HEK293T (cell line): ENCODE data around the gene TKTL2.

Source experiments
- CTCF ChIA-PET: fragments of 350-600 bp; formaldehyde crosslinking; extraction: SDS; loops from one replicate; lab custom pipeline; 2021; ENCODE audit warnings: antibody characterized with exemption, inconsistent platforms; lab: Yijun Ruan, JAX
- POLR2A ChIA-PET: fragments of 350-600 bp; formaldehyde crosslinking; extraction: SDS; loops from one replicate; lab custom pipeline; 2020; ENCODE audit warnings: antibody characterized with exemption, inconsistent platforms; lab: Yijun Ruan, JAX
- DNase-seq: peaks from one replicate; pipeline ENCODE4 v3.0.0; 2012; ENCODE audit warnings: mixed read lengths; ENCODE audit errors: extremely low spot score
- ARNT ChIP-seq: fragments of 450-650 bp; IDR thresholded peaks from 2 replicates; pipeline ENCODE4 v1.6.1; 2017; ENCODE audit warnings: mild to moderate bottlenecking
- BHLHE40 ChIP-seq: fragments of 450-650 bp; IDR thresholded peaks from 2 replicates; pipeline ENCODE4 v1.6.1; 2016; ENCODE audit warnings: mild to moderate bottlenecking, moderate library complexity, borderline replicate concordance
- CTBP1 ChIP-seq: fragments of 450-650 bp; IDR thresholded peaks from 2 replicates; pipeline ENCODE4 v1.6.1; 2016; ENCODE audit warnings: borderline replicate concordance
- ELF4 ChIP-seq: fragments of 450-650 bp; IDR thresholded peaks from 2 replicates; pipeline ENCODE4 v1.6.1; 2017; ENCODE audit warnings: antibody characterized with exemption
- FOXA1 ChIP-seq: fragments of 450-650 bp; IDR thresholded peaks from 2 replicates; pipeline ENCODE4 v1.6.1; 2016; ENCODE audit warnings: mild to moderate bottlenecking
- FOXK2 ChIP-seq: fragments of 450-650 bp; IDR thresholded peaks from 2 replicates; pipeline ENCODE4 v1.6.1; 2016; ENCODE audit warnings: mild to moderate bottlenecking
- FOXM1 ChIP-seq: fragments of 450-650 bp; IDR thresholded peaks from 2 replicates; pipeline ENCODE4 v1.6.1; 2017; ENCODE audit warnings: mild to moderate bottlenecking, borderline replicate concordance
- HDGF ChIP-seq: fragments of 450-650 bp; IDR thresholded peaks from 2 replicates; pipeline ENCODE4 v1.6.1; 2017; ENCODE audit warnings: antibody characterized with exemption, borderline replicate concordance
- L3MBTL2 ChIP-seq: fragments of 450-650 bp; conservative IDR thresholded peaks from 2 replicates; pipeline ENCODE4 v1.6.1; 2016; ENCODE audit warnings: mild to moderate bottlenecking
- LEF1 ChIP-seq: fragments of 450-650 bp; IDR thresholded peaks from 2 replicates; pipeline ENCODE4 v1.6.1; 2017; ENCODE audit warnings: mild to moderate bottlenecking, borderline replicate concordance
- NFRKB ChIP-seq: fragments of 450-650 bp; IDR thresholded peaks from 2 replicates; pipeline ENCODE4 v1.6.1; 2016; ENCODE audit warnings: mild to moderate bottlenecking, moderate library complexity
- PKNOX1 ChIP-seq: fragments of 450-650 bp; IDR thresholded peaks from 2 replicates; pipeline ENCODE4 v1.6.1; 2016
- SP1 ChIP-seq: fragments of 450-650 bp; IDR thresholded peaks from 2 replicates; pipeline ENCODE4 v1.6.1; 2017
- SUZ12 ChIP-seq: fragments of 450-650 bp; IDR thresholded peaks from 2 replicates; pipeline ENCODE4 v1.6.1; 2016; ENCODE audit warnings: mild to moderate bottlenecking
- TARDBP ChIP-seq: fragments of 450-650 bp; IDR thresholded peaks from 2 replicates; pipeline ENCODE4 v1.6.1; 2016
- ZNF384 ChIP-seq: fragments of 450-650 bp; IDR thresholded peaks from 2 replicates; pipeline ENCODE4 v1.6.1; 2016

The TKTL2 gene

DNA sequence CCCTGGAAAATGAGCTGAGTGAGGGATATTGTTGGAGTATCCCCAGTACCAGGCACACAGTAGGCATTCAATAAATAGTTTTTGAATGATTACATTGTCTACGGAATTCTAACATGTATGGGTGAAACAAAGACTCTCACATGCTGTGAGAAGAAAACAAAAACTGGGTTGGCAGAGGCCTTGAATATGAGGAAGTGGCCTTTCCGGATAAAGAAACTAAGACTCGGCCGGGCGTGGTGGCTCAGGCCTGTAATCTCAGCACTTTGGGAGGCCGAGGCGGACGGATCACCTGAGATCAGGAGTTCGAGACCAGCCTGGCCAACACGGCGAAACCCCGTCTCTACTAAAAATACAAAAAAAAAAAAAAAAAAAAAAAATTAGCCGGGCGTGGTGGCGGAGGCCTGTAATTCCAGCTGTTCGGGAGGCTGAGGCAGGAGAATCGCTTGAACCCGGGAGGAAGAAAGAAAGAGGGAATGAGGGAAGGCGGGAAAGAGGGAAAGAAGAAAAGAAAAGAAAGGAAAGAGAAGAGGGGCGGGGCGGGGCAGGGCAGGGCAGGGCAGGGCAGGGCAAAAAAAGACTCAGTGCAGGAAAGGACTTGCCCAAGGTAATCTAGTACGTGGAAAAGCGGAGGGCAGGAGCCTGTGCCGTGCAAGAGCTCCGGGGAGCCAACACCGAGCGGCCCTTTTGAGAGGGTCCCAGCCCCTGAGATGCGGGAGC, 20.2 kb upstream of the TKTL2 start:
- ChIA-PET POLR2A (interaction anchor here (0.7 to 2.4 kb wide), 24 partner anchors 8 to 481 kb away, joined by 3 to 42 read pairs (median 4); partner anchors contain the start of gene NPY1R), CTCF (no interaction called here)
- peak; percentile 71 for TF ChIP-seq ZNF384
- TF ChIP-seq PKNOX1 = no peak
- TF ChIP-seq TARDBP = no peak
- DNase-seq = no peak

GRCh38 chr4:163492951-163493504, 19.5 kb upstream of the TKTL2 start:
- CTCF ChIA-PET = interaction anchor here (0.6 kb wide), 1 partner anchor 314 kb away, joined by 3 read pairs; no protein-coding TSS in a partner anchor
- DNase-seq = no peak
- POLR2A ChIA-PET = interaction anchor here (1.2 to 2.4 kb wide), 6 partner anchors 13 to 161 kb away, joined by 3 to 42 read pairs (median 9); partner anchors contain the start of gene NPY1R
- TF ChIP-seq ARNT (no peak), SP1 (no peak), CTBP1 (no peak), PKNOX1 (no peak), SUZ12 (no peak), L3MBTL2 (no peak), ELF4 (no peak), LEF1 (no peak), HDGF (no peak), NFRKB (no peak), BHLHE40 (no peak), FOXM1 (no peak), FOXK2 (no peak), FOXA1 (no peak), ZNF384 (no peak), TARDBP (no peak)

DNA sequence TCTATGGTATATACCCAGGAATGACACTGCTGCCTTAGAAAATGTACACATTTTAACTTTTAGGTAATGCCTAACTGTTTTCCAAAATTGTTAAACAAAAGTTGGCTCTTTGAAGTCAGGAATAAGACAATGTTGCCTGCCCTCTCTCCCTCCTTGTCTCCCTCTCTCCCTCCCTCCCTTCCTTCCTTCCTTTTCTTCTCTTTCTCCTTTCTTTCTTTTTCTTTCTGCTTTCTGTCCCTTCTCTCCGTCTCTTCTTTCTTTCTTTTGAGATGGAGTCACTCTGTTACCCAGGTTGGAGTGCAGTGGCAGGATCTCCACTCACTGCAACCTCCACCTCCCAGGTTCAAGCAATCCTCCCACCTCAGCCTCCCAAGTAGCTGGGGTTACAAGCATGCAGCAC, 16.4 kb upstream of the TKTL2 start:
- ChIA-PET POLR2A (no interaction called here), CTCF (no interaction called here)
- no peak for DNase-seq
- no peak for TF ChIP-seq FOXA1
- no peak for TF ChIP-seq SUZ12
- no peak for TF ChIP-seq PKNOX1
- TF ChIP-seq HDGF = no peak
- TF ChIP-seq L3MBTL2 = no peak
- no peak for TF ChIP-seq LEF1
- TF ChIP-seq SP1 = no peak
- no peak for TF ChIP-seq NFRKB
- TF ChIP-seq FOXM1 = no peak
- no peak for TF ChIP-seq BHLHE40
- TF ChIP-seq FOXK2 = no peak
- no peak for TF ChIP-seq ELF4
- no peak for TF ChIP-seq CTBP1
- TF ChIP-seq ARNT = no peak
- no peak for TF ChIP-seq TARDBP
- TF ChIP-seq ZNF384 = no peak

DNA sequence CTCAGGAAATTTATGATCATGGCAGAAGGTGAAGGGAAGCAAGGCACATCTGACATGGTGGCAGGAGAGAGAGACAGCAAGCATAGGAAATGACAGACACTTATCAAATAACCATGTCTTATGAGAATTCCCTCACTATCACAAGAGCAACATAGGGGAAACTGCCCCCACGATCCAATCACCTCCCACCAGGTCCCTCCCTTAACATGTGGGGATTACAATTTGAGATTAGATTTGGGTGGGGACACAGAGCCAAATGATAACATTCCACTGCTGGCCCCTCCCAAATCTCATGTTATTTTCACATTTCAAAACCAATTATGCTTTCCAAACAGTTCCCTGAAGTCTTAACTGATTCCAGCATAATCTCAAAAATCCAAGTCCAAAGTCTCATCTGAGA, 12.8 kb upstream of the TKTL2 start:
- ChIA-PET POLR2A (interaction anchor here (1.2 kb wide), 1 partner anchor 8 kb away, joined by 6 read pairs; the partner anchor contains the start of gene TMA16), CTCF (interaction anchor here (1.1 to 3.0 kb wide), 2 partner anchors 57 to 63 kb away, joined by 5 to 10 read pairs; no protein-coding TSS in a partner anchor)
- no peak for DNase-seq
- TF ChIP-seq PKNOX1 (no peak), TARDBP (no peak)

DNA sequence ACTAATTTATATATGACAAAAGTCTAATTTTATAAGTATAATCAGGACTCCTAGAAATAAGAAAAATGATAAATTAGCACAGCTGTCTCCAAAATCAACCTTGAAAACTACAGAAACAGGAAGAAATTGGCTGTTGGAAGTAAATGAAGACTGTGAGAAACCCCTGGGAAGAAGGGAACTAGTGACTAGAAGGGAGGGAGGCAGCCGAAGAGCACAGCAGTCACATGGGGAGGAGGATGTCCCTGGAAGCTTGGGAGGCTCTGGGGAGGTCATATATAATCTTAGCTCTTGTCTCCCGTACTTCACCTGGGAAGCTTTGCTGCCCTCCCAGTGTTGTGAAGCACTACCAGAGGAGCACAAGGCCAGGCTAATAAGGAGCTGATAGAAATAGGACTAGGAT, 12.0 kb upstream of the TKTL2 start:
- DNase-seq = no peak
- ChIA-PET CTCF (interaction anchor here (0.9 to 3.0 kb wide), 2 partner anchors 64 to 378 kb away, joined by 3 to 10 read pairs; no protein-coding TSS in a partner anchor), POLR2A (interaction anchor here (1.2 kb wide), 1 partner anchor 9 kb away, joined by 6 read pairs; the partner anchor contains the start of gene TMA16)
- TF ChIP-seq FOXA1 (no peak), NFRKB (no peak), LEF1 (no peak), ZNF384 (no peak), ELF4 (no peak), BHLHE40 (no peak), FOXK2 (no peak)

DNA sequence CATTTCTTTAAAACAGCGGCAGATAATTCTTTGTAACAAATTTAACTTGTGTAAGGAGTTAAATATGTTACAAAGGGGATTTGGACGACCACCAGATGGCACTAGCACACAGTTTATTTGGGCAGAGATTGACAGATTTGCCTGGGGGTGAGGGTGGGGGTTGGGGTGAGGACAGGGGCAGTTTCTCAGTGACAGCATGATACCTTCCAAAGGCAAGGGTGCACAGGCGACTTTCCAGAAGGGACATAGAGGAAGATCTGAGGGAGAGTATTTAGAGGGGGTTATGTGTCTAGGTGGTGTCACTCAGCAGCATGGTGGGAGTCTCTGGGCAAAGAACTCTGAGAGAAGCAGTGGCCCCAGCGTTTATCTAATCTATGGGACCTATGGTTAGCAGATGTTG, 11.4 kb upstream of the TKTL2 start:
- CTCF ChIA-PET = interaction anchor here (0.6 to 3.0 kb wide), 3 partner anchors 64 to 1521 kb away, joined by 3 to 10 read pairs (median 3); no protein-coding TSS in a partner anchor
- DNase-seq = peak; percentile 51
- TF ChIP-seq PKNOX1 (peak; percentile 87), HDGF (no peak)
- POLR2A ChIA-PET = no interaction called here
